IPS-11a (cell line): ENCODE measurements around the gene WRNIP1.
A peak's percentile ranks its signal among the peaks of the same experiment; 100 is the strongest.
"Not testable (repeated sequence)": the region's sequence is repeated elsewhere in the genome, so short reads cannot be mapped to it uniquely, and the experiment has no call there.

Source experiments
- H3K4me3 ChIP-seq: one replicate; pipeline ENCODE4 v1.5.1; 2013; ENCODE audit warnings: low read depth, low read length, control low read depth

The WRNIP1 gene

DNA sequence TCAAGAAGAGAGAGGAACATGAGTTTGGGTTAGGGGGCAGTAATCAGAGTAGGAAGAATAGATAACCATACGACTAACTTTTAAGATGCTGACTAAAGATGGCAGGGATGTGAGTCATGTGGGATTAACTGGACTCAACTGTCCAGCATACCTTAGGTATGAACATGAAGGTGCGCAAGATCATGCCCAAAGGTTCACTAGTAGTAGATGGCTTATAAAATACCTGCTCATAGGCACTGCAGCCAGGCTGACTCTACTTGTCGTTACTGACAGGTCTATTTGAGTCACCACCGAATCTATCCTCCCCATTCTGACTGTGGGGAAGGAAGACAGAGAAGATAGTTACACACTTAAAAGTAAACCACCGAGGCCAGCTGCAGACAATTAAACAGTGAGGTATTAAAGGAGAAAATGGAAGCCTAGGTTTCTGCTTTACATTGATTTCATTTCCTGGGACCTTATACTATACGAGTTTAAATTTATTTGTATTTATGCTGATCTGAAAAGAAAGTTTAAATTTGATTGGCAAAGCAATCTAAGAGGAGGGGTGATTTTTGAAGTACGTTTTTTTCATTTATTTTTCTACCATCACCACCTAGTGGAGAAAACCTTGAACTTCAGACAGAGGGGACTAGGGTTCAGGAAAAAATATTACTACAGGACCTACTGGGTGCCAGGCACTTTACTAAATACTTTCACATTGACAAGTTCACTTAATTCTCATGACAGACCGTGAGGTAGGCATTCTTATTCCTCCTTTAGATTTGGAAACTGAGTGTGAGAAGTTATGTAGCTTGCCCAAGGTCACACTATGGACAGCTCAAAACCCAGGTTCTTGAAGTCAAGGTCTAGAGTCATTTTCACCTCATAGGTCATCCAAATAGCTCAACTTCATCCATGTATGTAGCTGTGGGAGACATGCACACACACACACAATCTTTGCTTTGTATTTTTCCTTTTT lies 4.0 kb upstream of the WRNIP1 start:
- no peak overlapping the region for H3K4me3 ChIP-seq

DNA sequence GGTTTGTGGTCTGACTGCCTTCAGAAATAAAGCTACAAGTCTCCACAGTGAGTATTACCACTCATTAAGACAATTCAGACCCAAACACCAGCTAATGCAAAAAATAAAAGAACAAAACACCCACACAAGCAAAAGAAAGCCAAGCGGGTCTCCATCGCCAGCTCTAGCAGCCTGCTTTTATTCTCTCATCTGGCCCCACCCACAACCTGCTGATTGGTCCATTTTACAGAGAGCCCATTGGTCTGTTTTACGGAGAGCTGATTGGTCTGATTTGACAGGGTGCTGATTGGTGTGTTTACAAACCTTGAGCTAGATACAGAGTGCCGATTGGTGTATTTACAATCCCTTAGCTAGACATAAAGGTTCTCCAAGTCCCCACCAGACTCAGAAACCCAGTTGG lies 2.3 kb upstream of the WRNIP1 start:
- not testable (repeated sequence) for H3K4me3 ChIP-seq

DNA sequence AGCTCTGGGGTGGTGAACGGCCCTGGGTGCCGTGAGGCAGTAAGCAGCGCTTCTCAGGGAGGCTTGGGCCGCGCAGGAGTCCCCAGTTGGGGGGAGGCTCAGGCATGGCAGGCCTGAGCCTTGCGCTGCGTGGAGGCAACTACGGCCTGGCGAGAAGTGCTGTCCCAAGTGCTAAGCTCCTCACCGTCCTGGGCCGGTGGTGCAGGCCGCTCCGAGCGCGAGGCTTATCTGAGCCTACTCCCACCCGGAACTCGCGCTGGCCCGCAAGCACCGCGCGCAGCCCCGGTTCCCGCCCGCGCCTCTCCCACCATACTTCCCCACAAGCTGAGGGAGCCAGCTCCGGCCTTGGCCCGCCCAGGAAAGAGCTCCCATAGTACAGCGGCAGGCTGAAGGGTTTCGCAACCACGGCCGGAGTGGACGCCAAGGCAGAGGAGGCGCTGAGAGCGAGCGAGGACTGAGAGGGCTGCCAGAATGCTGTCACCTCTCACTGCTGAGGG lies 1.8 kb upstream of the WRNIP1 start:
- H3K4me3 ChIP-seq, result no peak overlapping the region

DNA sequence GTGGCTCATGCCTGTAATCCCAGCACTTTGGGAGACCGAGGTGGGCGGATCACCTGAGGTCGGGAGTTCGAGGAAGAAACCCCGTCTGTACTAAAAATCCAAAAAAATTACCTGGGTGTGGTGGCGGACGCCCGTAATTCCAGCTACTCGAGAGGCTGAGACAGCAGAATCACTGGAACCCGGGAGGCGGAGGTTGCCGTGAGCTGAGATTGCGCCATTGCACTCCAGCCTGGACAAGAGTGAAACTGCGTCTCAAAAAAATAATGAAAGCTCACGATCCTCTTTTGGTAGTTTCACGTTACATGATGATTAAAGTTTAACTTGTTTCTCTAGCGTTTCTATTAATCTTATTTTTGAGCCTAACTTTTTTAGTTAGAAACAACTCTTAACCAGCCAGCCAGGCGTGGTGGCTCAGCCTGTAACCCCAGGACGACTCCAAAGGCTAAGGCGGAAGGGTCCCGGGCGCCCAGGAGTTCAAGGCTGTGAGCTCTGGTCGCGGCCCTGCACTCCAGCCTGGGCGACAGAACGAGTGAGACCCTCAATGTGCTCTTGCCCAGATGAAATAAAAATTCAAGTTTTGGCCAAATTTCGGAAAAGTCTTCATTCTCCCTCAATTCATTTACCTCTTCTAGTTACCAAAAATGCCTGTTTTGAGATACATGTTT lies 1.2 kb upstream of the WRNIP1 start:
- peak overlapping the region; percentile 69 for H3K4me3 ChIP-seq

DNA sequence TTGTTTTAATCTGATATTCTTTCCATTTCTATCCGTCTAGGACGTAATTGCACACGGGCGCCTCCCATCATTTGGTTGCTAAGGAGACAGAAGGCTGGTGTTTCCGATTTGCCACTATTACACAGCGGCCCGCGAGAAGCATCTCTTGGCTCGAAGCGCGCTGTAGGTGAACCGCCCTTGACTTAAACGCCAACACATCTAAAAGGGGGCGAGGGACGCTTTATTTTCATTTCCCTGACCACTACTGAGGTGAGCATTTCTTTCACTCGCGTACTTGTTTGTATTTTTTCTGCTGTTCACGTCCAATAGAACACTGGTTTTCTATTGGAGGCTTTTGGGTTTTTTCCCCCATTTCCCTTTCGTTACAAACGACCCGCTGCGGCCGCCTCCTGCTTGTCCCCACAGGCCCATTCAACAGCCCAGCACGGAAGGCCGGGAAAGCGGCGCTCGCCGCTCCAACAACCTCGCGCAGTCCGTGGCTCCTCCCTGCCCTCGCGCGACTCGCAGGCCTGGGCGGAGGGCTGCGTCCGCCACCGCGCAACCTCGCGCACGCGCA lies 505 bp upstream of the WRNIP1 start:
- peak overlapping the region; percentile 69 for H3K4me3 ChIP-seq

DNA sequence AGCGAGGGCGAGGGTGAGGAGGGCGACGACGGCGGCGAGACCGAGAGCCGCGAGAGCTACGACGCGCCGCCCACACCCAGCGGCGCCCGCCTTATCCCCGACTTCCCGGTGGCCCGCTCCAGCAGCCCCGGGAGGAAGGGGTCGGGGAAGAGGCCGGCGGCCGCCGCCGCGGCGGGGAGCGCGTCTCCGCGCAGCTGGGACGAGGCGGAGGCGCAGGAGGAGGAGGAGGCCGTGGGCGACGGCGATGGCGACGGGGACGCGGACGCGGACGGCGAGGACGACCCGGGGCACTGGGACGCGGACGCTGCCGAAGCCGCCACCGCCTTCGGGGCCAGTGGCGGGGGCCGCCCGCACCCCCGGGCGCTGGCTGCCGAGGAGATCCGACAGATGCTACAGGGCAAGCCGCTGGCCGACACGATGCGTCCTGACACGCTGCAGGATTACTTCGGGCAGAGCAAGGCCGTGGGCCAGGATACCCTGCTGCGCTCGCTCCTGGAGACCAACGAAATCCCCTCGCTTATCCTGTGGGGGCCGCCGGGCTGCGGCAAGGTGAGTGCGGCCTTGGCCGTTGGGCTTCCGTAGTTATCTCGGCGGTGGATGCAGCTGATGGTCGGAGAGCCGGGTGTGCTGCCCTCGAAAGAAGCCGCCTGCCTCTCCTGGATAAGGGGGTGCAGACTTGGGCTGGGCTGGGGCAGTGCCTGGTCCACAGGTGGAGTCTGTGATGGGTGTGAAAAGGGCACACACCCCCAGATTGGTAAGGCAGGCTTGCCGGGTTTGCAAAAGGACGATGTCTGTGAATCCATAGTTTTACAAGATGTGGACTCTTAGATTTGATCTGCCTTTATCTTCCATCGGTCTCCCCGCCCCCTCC lies 938 bp downstream of the WRNIP1 start:
- H3K4me3 ChIP-seq, result peak overlapping the region; percentile 81

DNA sequence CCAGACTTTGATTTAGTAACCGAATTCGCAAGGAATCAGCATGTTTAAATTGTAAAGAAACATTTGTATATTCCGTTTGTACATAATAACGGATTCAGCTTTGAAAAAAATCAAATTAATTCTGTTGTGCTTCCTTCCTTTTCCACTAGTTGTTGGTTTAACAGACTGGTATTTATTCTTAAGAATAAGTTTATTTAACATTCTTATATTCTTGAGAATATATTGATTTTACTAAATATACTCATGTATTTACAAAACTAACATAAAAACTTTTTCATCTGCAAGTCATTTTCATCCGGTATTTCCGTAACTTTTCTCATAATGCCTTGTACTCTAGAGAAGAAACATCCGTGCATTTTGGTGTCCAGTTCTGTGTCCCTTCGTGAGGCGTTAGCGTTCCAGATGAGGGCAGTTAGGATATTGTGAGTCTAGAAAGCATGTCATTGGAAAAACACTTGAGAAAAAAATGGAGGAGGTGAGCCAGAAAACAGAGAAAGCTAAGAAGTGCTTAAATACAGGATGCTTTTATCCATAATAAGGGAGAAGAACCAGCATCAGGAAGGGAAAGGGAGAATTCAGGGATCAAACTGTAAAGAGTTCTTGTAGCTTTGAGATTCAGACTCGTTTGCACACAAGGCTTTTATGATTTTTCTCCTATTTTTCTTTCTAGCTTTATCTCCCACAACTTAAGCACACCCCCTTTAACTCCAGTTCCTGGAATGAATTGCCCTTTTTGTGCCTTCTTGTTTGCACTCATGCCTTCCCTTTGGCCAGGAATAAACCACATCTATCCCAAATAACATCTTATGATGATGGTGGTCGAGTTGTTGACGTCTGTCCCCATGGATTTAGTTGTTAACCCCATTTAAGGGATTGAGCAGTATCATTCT lies 1.8 kb downstream of the WRNIP1 start:
- H3K4me3 ChIP-seq, result peak overlapping the region; percentile 81

DNA sequence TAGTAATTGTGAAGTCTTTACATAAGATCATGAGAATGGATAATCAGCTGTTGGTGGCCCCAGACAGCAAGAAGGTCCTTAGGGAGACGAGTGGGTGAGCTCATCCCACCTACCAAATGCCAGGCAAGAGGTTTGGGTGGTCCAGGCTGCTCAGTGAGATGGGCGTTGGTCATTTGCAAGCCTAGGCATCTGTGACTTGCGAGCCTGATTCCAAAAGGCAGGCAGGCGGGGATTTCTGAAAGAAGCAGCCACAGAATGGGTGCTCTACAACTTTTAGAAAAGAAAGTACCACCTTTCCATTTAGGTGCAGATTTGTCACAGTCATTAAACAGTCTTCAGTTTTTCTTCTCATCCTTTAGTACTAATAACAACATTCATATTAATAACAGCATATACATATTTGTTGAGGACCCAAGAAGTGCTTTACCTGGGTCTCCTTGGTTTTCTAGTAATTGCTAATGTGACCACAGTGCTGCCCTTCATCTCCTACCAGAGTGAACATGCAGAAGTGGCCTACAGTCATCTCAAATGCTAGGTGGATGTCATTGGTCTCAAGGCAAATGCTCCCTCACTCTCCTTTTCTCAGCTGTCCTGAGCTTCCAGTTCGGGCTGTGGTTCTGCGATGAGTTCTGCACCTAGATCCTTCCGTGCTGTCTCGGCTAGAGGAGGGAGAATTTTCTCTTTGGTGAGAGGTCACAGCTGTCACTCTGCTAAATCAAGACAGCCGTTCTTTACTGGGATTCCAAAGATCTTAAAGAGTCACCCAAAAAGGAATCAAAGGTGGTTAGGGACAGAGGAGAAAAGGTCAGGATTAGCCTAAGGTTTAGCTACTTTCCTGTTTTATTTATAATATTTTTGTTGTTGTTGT lies 2.7 kb downstream of the WRNIP1 start:
- peak overlapping the region; percentile 81 for H3K4me3 ChIP-seq

DNA sequence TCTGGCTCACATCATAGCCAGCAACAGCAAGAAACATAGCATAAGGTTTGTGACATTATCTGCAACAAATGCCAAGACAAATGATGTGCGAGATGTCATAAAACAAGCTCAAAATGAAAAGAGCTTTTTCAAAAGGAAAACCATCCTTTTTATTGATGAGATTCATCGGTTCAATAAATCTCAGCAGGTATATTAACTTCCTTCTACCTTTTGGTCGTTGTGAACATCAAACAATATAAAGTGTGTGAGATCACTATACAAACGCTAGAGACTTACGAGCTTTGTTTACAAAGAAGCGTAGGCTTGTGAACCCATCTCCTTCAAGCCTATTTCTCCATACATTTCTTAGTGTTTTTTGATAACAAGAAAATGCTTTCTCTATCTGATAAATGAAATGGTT lies 3.5 kb downstream of the WRNIP1 start:
- H3K4me3 ChIP-seq, result no peak overlapping the region

DNA sequence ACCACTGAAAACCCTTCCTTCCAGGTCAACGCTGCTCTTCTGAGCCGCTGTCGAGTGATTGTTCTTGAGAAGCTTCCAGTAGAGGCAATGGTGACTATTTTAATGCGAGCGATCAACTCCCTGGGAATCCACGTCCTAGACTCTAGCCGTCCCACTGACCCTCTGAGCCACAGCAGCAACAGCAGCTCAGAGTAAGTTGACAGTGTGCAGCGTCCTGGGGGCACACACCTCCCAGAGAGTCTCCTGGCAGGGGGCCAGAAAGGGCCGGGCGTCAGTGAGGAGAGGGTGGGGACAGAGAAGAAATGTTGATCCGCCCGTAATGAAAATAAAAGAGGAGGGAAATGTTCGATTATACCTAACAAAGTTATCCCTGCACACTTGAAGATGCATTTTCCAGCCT lies 5.0 kb downstream of the WRNIP1 start:
- no peak overlapping the region for H3K4me3 ChIP-seq

DNA sequence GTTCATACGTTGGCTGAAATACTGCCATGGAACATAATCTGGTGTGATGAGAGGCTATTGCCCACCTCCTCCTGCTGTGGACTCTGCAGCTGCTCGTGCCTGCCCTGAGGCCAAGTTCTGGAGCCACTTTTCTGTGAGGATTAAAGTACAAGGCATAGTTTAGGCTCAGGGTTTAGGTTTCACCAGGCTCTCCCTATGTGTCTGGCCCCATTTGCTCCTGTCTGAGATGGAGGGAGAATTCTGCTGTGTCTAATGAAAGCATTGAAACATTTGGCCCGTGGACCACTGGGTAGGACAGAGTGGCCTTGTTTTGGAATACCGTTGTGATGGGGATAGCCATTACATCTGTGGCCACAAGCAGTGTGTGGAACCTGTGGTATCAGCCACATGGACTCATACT lies 5.9 kb downstream of the WRNIP1 start:
- H3K4me3 ChIP-seq, result no peak overlapping the region

DNA sequence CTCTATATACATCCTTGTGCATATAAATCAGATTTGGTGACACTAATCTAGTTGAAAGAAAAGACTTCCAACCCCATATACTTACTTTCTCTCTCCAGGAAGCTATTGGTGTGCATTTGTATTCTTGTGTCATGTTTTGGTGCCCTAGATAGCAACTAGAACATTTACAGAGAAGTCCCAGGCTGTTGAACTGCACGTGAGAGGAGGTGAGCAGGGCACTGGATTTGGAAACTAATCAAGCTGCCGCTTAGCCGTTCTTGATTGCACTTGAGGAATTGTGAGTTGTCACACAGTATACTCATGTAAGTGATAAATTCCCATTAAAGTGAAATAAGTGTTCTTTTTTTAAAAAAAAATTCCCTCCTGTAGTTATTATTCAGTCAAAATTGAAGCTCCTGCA lies 7.6 kb downstream of the WRNIP1 start:
- no peak overlapping the region for H3K4me3 ChIP-seq

DNA sequence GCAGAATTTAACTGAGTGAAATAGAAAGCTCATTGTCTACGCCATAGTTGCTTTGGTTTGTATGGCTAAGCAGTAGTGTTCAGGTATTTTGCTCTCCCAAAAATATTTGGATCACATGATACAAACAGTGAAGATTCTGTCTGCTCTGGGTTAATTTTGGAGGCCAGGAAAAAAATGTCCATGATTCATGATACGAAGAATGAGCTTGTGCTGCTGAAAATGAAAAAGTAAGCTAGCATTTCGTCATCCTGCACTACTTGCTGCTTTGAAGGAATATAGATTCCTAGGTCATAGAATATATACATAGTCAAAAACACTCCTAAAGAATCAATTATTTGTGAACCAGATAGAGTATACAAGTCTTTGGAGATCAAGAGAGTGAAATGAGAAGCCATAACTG lies 8.3 kb downstream of the WRNIP1 start:
- H3K4me3 ChIP-seq, result no peak overlapping the region

DNA sequence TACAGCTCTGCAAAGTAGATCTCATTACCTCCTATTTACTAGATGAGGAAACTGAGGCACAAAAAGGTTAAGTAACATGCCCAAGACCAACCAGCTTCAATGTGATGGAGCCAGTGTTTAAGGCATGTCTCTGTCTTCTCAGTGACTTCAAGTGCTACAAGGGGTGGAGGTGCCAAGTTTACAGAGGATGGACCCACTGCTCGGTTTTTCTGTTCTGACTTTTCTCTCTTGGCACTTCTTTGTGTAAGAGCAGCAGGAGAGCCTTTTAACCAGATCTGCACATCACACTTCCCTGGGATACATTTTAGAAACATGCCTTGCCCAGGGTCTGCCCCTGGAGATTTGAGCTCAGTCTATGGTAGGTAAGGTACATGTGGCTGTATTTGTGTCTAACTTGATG lies 9.8 kb downstream of the WRNIP1 start:
- H3K4me3 ChIP-seq, result no peak overlapping the region

DNA sequence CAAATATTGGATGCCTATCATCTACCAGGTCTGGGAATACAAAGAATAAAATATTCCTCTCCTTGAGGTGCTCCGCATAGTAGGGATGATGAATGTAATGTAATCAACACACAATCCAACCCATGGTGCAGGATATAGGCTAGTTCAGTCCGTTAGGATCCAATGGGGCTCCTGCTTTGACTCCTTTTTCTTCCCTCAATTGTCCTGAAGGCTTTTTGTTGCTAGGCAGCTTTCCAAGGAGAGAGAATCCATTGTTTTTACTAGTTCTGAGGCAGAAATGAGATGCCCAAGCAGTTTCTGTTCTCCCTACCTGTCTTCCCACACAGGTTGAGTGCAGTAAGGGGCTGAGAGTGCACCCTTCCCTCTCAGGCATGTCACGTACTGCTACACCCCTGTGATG lies 12.1 kb downstream of the WRNIP1 start:
- no peak overlapping the region for H3K4me3 ChIP-seq

DNA sequence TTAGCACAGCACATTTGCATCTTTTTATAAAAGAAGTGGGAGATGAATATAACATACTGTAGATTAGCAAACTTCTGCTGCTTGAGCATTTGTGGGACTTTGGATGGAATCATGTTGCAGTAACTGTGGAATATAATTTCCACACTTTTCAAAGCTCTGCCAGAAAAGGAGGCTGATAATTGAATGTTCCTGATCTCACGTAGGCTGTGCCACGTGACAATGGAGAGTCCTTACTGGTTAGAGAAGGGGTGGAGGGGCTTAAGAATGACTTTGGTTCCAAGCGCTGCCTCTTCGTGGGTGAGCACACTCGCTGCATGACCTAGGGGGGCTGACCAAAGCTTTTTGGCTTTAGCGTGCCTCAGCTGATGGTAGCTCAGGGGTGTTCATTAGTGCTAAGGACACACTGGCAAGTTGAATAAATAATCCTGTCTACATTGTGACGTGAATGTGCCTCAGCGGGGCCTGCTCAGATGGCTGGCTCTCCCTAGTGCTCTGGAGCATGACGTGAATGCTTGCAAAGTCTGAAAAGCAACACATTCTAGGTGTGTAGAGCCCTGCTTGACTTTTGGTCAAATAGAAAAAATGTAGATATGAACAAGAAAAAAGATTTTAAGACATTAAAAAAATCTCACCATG lies 15.0 kb downstream of the WRNIP1 start:
- no peak overlapping the region for H3K4me3 ChIP-seq

DNA sequence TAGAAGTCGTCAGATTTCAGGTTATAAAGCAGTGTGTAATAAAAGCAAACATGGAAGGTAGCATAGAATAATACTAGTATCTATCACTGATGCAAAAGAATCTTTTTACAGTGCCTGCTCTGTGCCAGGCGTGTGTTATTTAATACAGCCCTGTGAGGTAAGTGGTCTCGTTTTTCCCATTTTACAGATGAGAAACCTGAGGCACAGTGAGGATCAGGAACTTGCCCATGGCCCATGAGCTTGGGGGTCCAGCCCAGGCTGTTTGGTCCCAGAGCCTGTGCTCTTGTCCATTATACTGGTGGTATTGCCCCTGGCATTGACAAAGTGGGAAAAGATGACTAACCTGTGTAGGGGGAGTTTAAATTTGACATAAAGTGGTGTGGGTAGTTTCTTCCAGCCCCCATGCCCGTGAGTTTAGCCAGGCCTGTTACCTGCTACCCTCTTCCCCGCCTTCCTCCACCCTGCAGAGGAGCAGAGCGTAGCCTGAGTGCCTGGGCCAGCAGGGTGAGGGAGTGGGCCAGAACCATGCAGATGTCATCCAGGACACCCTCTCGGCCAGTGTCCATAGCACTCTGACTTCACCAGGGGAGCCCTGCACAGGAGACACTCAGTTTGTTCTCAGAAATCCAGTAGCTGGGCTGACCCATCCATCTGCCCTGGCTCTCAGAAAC lies 16.6 kb downstream of the WRNIP1 start:
- no peak overlapping the region for H3K4me3 ChIP-seq

DNA sequence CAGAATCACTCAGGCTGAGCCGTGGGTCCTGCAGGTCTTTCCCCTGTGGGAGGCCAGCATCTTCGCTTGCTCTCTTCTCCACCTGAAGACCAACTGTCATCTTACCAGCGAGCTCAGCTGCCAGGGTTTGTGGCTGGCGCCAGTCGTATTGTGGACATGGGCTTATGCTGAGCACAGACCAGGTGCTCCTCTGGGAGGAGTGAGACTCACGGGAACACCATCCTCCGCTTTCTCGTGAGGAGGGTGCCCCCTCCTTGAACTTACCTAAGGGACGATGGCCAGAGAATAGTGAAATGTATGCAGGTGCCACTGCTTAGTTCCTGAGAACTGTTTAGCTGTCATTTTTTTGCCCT lies 17.1 kb downstream of the WRNIP1 start:
- H3K4me3 ChIP-seq, result no peak overlapping the region
